CD4-positive, alpha-beta T cell treated with Interferon gamma for 1 hour (primary cell): ENCODE data around the gene P2RX1.

Source experiments
- DNase-seq: peaks from one replicate; pipeline ENCODE4 v3.0.0-alpha.2; 2020

Gene P2RX1

DNA sequence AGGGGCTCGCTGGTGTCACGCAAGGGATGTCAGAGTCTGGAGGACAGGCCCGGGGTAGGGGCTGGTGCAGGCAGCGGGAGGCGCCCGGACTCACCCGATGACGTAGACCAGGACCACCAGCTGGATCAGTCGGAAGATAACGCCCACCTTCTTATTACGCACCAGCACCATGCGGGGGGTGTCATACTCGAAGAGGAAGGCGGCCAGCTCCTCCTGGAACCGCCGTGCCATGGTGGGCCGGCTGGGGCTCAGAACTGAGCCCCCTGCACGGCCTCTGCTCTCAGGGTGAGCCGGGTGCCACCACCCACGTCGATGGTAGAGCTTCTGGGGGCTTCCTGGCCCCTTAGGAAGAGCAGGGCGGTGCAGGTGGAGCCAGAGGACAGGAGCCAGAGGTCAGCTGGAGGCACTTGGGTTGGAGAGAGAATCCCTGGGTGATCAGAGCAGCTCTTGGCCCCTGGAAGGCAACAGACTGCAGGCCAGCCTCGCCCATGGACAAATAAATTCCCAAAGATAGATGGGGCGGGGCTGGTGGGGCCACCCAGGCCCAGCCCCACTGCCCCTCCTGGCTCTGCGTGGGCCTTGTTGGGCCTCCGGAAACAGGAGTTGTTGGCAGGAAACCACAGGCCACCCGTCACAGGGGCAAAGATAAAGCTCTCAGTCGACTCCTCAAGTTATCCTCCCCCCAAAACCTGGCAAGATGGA lies at the start of gene P2RX1:
P2RX1 (minus strand) TSS at position 471 of the 702 bp plus-strand sequence; CDS start at position 231, 240 bp downstream.
- DNase-seq, result peak; percentile 77

DNA sequence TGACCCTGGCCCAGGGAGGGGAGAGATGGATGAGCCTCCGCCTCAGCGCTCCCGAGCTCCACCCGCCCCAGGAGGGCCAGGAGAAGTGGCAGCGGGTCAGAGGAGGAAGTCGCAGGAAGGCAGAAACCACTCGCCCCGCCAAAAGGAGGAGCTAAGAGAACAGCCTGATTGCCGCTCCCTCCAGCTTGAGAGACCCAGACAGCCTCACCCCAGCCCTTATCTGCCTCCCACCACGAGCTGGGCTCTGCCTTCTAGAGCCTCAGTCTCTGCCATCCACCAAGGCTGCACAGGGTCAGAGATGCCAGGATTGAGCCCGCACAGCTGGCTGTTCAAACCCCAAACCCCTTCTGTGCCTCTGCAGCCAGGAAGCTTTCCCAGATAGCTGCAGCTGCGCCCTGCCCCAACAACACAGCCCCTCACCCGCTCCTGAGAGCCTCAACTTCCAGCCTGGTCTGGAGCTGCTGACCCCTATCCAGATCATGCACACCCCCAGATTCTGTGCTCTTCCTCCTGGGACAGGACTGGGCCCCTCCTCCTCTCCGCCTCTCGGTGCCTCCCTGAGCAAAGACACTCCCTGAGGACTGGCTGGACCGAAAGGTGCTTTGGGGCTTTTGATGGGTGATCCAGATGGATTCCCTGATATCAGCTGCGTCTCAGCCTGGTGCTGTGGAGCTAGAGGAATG lies 49.0 kb upstream of the P2RX1 start:
- DNase-seq, result peak; percentile 72

DNA sequence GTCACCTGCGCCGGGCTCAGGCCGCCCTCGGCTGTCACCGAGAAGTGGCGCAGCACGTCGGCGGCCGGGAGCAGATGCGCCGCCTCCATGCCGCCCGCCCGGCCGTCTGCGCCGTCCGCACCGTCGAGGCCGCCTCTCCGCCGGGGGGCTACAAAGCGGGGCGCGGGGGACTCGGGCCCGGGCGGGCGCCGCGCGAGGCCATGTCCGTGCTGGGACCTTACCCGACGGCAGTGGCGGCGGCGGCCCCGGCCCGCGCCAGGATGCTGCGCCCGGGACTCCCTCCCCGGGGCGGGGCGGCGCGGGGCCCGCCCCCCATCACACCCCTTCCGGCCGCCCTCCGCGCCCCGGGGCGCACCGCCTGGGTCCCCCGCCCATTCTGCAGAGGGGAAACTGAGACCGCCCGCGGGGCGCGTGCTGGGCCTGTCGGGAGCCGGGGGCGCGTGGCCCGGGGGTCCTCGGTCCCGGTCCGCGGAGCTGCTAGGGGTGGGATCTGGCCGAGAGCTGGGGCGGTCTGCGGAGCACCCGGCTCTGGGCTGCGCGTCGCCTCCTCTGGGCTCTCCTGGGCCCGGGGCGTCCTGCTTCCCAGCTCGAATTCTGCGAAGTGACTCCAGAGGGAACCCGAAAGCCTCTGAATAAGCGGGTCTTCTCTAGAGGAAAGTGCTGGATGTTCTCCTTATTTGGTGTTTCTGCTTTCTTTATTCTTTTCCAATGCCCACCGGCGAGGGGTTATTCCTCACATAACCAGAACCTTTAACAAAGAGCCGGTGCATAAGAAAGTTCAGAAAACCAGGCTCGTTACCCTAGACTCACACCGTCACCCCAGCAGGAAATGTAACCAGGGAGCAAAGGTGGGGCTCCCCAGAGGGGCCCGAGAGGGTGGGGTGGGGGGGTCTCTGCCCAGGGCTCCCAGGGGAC lies 48.2 kb upstream of the P2RX1 start, which contains the start of gene ATP2A3:
ATP2A3 (minus strand) TSS at position 235 of the 915 bp plus-strand sequence; CDS start at position 89, 146 bp downstream.
- peak; percentile 63 for DNase-seq

DNA sequence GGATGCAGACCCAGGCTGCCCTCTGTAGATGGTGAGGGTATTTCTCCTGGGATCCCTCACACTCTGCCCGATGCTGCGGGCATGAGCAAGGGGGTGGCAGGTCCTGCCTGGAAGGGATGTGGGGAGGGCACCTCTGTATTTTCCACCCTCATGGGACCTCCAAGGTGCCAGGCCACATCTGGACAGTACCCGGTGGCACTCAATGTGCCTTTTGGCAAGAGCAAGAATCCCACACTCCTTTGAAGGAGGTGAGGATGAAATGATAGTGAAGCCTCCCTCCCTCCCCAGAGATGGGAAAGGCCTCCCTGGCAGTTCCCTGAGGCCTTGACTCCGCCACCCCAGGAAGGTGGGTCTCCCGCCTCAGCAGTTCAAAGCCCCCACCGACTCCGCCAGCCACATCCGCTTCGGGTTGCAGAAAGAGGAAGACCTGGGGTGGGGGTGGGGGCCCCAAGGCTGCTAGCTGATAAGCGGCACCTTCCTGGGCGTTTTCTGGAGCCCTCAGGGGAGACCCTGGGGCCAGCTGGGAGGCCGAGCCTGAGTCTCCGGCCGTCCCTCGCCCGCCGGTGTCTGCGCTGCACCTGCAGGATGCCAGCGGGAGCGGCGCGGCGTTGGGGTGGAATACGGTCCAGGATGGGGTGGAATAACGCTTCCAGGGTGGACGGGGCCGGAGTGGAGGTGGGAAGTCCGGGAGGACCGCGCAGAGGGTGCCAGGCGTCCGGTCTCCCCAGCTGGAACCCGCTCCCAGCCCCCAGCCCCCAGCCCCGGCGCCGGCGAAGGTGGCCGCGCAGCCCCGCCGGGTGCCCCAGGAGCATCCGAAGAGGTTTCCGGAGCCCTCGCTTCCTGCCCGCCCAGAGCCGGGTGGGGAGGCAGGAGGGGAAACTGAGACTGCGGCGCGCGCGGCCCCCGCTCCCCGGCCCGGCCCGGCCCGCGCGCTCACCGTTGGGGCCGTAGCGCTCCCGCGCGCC lies 47.3 kb upstream of the P2RX1 start:
- DNase-seq, result peak; percentile 74

DNA sequence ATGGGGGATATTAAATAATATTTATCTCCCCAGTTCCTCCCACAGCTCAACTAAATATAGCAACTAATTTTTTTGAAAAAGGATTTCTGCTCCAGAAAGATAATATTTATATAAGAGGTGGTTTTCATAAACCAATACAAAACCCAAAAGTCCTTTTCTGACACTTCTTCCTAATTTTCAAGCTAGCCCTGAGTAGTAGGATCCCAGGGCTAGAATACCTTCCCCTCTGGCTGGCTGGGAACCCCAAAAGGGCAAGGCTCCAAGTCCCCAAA lies 46.6 kb upstream of the P2RX1 start:
- DNase-seq, result no peak

DNA sequence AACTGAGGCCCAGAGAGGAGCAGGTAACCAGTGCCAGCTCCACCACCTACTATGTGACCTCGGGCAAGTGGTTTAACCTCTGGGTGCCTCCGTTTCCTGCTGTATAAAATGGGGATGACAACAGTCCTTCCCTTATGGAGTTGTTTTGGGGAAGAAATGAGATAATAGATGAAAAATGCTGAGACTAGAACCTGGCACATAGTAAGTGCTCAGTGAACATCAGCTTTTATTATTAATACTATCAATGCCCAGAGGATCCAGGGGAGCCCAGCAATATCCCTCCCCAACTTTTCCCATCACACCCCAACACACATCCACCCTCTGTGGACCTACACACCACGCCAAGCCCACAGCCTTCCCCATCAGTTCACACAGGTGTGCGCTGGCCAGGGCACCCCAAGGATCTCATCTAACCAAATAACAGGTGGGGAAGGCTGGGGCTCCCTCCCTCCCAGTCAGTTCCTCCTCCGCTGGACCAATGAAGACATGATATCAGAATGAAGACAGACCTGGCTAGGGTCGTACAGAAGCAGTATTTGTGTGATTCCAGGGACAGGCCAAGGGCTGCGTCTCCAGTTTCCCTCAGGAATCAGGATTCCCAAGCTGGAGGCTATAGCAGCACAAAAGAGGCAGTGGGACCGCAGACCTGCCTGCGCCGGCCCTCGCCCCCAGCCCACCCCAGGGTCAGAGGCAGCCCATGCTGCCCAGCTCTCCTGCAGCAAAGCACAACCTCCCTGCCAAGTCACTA lies 46.1 kb upstream of the P2RX1 start:
- DNase-seq, result no peak

DNA sequence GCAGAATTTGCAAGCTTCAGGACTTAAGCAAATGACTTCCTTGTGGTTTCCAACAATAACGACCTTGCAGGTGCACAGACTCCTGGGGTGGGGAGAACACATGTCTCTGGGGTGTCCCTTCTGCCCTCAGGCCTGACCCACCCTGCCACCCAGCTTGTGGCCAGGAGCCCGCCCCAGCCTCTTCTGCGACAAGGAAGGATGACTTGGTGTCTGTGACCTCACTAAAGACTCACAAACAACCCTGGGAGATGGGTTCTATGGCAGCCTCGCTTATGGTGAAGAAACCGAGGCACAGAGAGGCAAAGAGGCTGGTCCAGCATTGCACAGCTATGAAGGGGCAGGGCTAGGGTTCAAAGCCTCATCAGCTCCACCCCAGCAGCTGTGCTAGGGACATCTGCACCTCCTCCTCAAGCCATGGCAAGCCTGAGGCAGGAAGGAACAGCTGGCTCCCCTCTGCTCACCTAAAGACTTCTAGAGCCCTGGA lies 45.3 kb upstream of the P2RX1 start:
- DNase-seq, result peak; percentile 76

DNA sequence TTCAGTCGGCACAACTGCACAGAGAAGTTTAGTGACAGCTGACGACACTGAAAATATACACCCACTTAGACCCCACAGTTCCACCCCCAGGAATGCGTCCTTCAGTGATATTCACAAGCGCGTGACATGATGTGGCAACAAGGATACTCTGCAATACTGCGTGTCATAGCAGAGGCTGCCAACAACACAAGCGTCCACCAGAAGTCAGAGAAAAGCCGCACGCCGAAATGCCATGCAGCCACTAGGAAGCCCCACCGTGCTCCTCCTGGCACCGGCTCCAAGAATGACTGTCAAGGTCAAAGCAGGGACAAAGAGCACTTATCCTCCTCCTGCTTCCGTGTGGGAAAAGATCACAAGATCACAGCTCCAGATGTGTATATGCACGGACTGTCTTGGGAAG lies 44.5 kb upstream of the P2RX1 start:
- peak; percentile 56 for DNase-seq

DNA sequence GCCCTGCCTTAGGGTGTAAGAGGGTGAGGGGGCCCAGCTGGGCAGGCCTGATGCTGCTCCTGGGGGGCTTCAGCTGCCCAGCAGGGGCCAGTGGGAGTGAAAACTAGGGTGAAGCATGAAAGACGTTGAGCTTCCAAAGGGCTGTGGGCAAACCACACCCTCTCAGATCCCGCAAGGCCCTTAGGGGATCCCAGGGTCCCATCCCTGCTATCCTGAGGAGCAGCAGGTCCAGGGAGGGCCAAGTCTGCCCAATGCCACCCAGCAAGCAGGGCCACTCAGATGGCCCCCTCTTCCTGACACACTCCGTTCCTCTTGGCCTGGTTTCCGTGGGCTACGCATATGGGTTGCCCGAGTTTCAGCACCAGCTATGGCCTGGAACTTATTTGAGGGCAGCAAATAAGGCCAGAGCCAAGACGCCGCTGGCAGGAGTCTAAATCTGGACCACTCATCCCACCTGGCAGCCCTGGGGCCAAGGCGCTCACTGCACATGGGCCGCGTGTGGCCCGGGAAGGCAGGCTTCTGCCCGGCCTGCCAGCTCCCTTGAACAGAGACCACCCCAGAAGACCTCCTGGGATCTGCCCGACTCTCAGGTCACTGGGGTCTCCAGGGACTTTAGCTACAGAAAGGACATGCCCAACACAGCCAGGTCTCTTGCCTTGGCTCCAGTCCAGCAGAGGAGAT lies 43.8 kb upstream of the P2RX1 start:
- DNase-seq, result no peak

DNA sequence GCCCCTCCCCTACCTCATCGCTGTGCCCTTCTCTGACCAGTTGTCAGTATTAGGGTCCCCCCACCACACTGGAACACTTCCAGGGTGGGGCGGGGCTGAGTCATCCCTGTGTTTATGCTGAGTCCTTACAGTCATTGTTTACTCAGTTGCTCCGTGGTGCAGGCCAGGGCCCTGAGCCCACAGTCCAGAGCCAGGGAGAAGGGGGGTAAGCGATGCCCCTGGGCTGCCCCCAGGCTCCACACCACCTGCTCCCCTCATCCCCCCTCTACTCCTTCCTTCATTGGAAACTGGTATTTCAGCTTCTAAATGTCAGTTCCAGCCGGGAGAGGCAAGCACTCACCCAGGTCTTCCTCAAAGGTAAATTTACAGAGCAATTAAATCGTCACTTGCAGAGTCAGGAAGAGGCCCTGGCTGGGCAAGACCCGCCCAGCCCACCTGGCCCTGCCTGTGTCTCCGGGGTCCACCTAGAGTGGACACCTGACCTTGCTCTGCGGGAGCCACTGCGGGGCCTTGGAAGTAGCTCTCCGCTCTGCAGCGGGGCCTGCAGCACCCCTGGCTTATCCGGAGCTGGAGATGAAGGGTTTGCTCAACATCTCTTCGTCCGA lies 43.1 kb upstream of the P2RX1 start:
- DNase-seq, result no peak

DNA sequence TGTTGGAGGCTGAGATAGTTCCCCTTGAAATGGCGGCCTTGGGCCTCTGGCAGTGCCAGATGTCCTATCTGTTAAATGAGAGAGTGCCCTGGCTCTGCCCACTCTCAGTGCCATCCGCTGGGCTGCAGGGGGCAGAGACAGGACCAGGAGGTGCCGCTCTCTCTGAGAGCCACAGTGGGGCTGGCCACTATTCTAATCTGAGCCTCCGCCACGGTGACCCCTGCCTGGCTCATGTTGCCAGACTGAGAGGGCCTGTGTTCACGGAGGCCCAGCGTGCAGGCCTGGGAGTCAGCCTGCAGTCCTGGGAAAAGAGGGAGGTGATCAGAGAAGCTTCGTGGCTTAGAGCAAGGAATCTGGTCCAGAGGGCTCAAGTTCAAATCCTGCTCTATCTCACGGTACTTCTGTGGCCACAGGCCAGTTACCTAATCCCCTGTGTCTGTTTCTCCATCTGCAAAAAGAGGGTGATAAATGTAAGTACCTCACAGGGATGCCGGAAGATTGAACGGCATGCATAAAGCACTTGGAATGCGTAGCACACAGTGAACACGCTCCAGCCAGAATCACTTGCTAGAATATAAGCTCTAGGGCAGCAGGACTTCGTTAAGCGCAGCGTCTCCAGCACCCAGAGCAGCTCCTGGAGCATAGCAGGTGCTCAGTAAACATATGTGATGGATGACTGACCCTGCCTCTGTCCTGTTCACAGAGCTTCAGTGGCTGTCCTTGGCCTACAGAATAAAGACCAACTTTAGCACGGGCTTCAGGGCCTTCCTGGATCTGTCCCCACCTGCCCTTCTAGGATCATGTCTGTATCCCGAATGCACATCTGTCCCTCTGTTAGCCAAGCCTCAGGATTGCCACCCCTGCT lies 41.7 kb upstream of the P2RX1 start:
- DNase-seq, result no peak

DNA sequence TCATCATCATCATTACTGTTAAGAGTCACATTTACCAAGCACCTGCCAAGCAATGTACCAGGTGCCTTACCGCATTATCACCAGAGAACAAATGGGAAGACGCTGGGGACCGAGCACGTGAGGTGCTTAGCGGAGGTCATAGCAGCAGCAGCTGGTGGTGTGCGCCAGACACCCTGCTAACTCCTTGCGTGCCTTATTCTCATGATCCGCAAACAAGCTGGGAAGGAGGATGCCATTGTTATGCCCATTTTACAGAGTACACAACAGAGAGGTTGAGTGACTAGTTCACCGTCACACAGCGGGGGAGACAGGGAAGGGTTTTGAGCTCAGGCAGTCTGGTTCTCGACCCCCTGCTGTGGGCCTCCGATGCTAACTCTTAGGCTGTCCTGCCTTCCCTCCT lies 40.7 kb upstream of the P2RX1 start:
- DNase-seq, result no peak

DNA sequence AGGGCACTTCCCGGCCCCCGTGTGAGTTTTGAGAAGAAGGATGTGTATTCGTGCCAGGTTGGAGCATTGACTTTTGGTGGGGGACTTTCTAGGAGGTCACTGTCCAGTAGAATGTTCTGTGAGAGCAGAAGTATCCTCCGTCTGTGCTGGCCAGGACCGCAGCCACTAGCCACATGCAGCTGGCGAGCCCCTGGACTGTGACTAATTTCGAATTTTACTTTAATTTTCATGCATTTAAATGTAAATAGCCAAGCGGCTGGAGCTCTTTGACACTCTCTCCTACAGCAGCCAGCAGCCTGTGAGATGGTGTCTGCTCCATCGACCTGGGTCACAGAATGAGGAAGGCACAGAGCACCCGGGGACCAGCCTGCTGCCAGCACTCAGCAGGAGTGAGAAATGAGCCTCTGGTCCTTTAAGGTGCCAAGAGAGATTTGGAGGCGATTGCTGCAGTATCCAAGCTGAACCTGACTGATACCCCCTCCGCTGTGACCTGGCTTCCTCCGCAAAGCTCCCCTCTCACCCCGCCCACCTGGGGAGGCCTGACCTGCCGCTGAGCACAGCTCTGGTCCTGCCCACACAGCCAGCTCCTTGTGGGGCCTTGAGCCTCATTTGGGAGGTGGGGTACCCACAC lies 40.2 kb upstream of the P2RX1 start:
- DNase-seq, result no peak

DNA sequence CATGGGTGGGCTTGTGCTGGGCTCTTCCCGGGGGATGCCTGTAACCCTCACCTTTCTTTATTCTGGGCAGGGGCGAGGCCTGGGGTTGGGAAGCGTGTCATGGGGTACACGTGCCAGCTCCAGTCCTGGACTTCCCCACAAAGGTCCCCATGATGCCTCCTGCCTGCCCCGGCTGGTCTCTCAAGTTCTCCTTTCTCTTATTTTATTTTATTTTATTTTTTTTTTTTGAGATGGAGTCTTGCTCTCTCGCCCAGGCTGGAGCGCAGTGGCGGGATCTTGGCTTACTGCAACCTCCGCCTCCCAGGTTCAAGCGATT lies 39.4 kb upstream of the P2RX1 start:
- DNase-seq, result no peak

DNA sequence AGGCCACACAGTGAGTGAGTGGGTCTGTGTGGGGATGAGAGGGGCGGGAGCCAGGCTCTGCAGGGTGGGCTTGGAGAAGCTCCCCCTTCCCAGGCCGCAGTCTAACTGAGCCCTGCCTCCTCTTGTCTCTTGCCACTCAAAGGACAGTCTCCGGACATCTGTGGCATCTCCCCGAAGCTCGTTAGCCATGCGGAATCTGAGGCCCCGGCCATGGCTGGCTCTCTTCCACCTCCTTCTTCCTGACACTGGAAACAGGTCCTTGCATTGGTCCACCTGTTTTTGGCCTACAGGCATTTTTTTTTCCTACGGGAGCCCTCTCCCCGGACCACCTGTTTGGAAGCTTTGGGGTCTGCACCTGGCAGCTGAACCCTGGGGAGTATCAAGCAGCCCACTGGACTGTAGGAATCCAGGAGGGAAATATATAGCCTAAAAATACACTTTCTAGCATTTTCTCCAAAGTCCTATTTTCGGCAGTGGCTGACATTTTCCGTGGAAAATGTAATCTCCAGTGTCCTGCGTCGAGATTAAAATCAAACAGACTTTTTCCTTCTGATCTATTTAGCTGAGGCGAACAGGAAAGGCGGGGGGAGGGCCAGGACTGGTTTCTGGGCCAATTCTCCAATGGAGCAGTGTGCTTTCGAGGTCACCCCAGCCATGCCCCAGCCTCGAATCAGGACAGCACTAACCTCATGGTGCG lies 38.9 kb upstream of the P2RX1 start:
- DNase-seq, result no peak

DNA sequence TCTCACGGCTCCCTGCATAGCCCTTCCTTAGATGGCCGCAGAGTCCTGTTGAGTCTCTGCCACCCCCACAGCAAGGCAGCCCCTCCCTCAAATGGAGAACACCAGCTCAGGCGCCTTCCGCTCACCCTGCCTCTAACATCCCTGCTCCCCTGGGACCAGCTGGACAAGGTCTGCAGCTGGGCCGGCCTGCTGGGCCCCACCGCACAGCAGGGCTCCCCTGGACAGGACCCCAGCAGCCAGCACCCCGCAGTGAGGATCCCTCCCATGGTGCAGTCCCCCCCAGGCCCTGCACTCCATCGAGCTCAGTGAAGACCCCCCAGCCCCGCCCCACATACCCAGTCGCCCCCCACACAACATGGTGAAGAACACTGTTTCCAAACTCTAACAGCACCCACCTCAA lies 37.8 kb upstream of the P2RX1 start:
- DNase-seq, result no peak

DNA sequence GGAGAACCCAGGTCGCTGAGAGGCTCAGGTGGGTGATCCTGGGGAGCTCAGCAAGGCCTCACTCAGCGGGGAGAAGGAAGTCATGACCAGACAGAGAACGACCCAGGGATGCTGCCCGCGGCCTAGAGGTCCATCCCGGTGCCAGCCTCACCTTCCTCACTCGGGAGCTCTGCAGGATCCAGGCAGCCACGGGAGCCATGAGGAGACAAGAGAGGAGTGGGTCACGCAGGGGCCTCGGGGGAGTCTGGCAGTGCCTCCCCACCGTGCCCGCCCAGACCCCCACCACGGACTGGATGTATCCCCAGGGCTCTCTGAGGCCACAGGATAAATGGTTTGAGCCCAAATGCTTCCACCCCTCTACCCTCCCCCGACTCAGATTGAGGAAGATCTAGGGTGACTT lies 37.3 kb upstream of the P2RX1 start:
- DNase-seq, result no peak

DNA sequence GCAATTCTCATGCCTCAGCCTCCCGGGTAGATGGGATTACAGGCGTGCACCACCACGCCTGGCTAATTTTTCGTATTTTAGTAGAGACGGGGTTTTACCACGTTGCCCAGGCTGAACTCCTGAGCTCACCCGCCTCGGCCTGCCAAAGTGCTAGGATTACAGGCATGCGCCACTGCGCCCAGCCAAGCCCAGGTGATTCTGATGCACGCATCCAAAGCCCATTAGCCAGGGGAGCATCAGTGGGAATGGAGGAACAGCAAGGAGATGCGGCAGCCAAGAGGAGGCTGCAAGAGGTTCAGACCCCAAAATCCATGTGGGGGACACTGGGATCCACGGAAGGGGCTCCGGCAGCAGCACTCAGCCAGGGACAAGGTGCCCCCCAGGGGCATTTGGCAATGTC lies 35.9 kb upstream of the P2RX1 start:
- DNase-seq, result no peak

DNA sequence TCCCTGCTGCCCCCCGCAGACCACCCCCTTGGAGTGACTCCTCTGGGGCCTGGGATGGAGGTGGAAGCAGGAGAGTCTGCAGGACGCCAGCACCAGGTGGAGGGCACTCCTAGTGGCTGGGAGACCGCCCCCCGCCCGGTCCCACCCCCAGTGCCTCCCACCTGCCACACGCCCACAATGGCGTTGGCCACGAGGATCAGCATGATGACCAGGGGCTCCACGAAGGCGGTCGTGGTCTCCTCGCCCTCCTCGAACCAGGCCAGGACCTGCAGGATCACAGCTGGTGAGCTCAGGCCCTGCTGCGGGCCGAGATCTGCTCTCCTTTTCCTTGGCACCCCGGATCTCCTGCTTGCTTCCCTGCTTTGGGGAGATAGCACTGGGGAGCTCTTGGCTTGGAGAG lies 35.2 kb upstream of the P2RX1 start:
- DNase-seq, result no peak
